Measurements from ENCODE around the gene ZNF223. TPM values are rescaled to one million over a fixed set of nuclear protein-coding genes. Genes with fewer than 3 reads are reported as not detected.

ZNF223 gene
- total and polyA plus RNA-seq, 7 donors = 0.19 to 2.3 (median 1.4) TPM

DNA sequence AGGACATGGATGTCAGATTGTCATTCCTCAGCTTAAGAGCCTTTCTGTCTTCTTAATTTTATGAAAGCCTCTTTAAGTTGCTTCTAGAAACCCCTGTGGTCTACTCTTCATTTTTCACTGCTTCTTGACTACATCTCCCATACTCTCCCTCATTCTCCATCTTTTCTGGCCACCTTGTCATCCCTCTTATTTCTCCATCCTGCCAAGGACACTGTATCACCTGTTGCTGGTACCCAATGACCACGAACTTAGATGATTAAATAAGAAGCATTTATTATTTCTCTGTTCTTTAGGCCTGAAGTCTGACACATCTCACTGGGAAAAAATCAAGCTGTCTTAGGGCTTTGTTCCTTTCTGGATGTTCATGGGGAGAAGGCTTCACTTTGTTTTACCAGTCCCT is 9.2 kb downstream of the ZNF223 start:
- no peak overlapping the region for H3K4me3 ChIP-seq
- WGBS, 3 donors = 89 to 100% (median 95%) methylated on average over 1 of the region's 1 CpG
- H3K27ac ChIP-seq = no peak overlapping the region
- H3K36me3 ChIP-seq (ENCODE audit: insufficient read depth in 1 of 2, low read depth in 1 of 2) = peaks cover 32 to 83% of the 10 kb centered on the region in 2 donors
- H3K4me1 ChIP-seq = no peaks in the 10 kb centered on the region
- TF ChIP-seq, protein P1, sequence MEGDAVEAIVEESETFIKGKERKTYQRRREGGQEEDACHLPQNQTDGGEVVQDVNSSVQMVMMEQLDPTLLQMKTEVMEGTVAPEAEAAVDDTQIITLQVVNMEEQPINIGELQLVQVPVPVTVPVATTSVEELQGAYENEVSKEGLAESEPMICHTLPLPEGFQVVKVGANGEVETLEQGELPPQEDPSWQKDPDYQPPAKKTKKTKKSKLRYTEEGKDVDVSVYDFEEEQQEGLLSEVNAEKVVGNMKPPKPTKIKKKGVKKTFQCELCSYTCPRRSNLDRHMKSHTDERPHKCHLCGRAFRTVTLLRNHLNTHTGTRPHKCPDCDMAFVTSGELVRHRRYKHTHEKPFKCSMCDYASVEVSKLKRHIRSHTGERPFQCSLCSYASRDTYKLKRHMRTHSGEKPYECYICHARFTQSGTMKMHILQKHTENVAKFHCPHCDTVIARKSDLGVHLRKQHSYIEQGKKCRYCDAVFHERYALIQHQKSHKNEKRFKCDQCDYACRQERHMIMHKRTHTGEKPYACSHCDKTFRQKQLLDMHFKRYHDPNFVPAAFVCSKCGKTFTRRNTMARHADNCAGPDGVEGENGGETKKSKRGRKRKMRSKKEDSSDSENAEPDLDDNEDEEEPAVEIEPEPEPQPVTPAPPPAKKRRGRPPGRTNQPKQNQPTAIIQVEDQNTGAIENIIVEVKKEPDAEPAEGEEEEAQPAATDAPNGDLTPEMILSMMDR (IDR thresholded peaks at IDR 0.05) = no peak
- intact Hi-C loops (cut with DNase I) = no loop called here
- peaks cover 46% of the 10 kb centered on the region for H3K9me3 ChIP-seq
- ATAC-seq (no peak), DNase-seq (no peak)
- no peaks in the 10 kb centered on the region for H3K27me3 ChIP-seq (ENCODE audit: insufficient read depth in 3 of 3, low read length in 2 of 3)

DNA sequence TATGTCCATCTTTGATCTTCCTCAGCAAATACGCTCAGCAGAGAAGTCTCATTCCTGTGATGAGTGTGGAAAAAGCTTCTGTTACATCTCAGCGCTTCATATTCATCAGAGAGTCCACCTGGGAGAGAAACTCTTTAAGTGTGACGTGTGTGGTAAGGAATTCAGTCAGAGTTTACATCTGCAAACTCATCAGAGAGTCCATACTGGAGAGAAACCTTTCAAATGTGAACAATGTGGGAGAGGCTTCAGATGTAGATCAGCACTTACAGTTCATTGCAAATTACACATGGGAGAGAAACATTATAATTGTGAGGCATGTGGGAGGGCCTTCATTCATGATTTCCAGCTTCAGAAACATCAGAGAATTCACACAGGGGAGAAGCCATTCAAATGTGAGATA is 14.5 kb downstream of the ZNF223 start:
- 67 to 85% (median 79%) methylated on average over 3 of the region's 3 CpGs for WGBS, 3 donors
- intact Hi-C loops (cut with DNase I) = no loop called here
- TF ChIP-seq, protein P1 (IDR thresholded peaks at IDR 0.05) = no peak
- Histone ChIP-seq H3K9me3 (peaks cover 89% of the 10 kb centered on the region), H3K27me3 (ENCODE audit: insufficient read depth in 3 of 3, low read length in 2 of 3) (no peaks in the 10 kb centered on the region), H3K4me1 (peaks cover 2% of the 10 kb centered on the region), H3K36me3 (ENCODE audit: insufficient read depth in 1 of 2, low read depth in 1 of 2) (peaks cover 31 to 68% of the 10 kb centered on the region in 2 donors), H3K27ac (no peak overlapping the region), H3K4me3 (no peak overlapping the region)
- ATAC-seq = no peak
- no peak for DNase-seq

DNA sequence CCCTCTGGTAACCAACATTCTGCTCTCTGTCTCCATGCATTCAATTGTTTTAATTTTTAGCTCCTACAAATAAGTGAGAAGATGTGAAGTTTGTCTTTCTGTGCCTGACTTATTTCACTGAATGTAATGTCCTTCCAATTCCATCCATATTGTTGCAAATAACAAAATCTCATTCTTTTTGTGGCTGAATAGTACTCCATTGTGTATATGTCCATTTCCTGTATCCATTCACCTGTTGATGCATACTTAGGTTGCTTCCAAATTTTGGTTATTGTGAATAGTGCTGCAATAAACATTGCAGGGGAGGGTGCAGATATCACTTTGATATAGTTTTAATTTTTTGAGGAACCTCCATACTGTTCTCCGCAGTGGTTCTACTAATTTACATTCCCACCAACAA is 17.6 kb downstream of the ZNF223 start:
- no peak for DNase-seq
- Histone ChIP-seq H3K27ac (no peak overlapping the region), H3K4me1 (peaks cover 10% of the 10 kb centered on the region), H3K36me3 (ENCODE audit: insufficient read depth in 1 of 2, low read depth in 1 of 2) (peaks cover 13 to 37% of the 10 kb centered on the region in 2 donors), H3K4me3 (no peak overlapping the region), H3K9me3 (peaks cover 73% of the 10 kb centered on the region), H3K27me3 (ENCODE audit: insufficient read depth in 3 of 3, low read length in 2 of 3) (no peaks in the 10 kb centered on the region)
- ATAC-seq = no peak
- TF ChIP-seq, protein P1 (IDR thresholded peaks at IDR 0.05) = no peak
- intact Hi-C loops (cut with DNase I) = no loop called here
- WGBS, 3 donors = 86 to 96% (median 89%) methylated on average over 1 of the region's 1 CpG

DNA sequence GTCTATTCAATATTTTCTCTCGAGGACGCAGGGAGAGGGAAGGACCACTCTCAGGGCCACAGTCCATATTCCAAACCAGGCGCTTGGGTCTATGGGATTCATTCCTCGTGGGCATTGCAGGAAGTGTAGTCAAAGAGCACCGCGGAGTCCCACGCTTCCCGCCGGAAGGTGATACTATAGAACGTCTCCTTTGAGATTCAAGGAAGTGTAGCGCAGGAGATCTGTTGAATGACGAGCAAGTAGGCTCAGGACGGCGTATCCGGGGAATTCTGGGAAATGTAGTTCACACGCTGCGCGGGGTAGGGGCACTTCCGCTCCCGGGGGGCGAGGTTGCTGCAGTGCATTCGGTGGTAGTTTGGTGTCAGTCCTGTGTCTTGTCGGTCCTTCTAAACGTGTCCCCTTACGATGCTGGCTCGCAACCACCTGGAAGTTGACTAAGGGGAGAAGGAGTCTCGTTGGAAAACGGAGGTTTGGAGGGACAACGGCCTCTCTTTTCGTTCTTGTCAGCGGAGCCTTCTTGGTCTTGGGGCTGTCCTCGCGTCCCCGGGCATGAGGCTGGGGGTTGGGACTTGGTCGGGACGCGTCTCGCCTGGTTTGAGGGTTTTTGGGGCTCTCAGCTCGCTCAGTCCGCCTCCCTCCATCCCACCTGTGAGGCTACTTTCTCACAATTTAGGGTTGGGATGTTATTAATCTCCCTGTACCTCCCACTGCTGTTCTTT is 20.1 kb downstream of the ZNF223 start, which contains the start of gene ZNF284:
TSS of gene ZNF284 (plus strand) at position 336 of the 719 bp plus-strand sequence. CDS start 4,231 bp downstream, outside the sequence.
- Histone ChIP-seq H3K4me1 (peaks cover 10% of the 10 kb centered on the region), H3K36me3 (ENCODE audit: insufficient read depth in 1 of 2, low read depth in 1 of 2) (peaks cover under 1 to 26% of the 10 kb centered on the region in 2 donors), H3K27ac (peak within 1 kb of the TSS; percentile 63), H3K27me3 (ENCODE audit: insufficient read depth in 3 of 3, low read length in 2 of 3) (no peaks in the 10 kb centered on the region), H3K9me3 (peaks cover 55% of the 10 kb centered on the region), H3K4me3 (peak within 1 kb of the TSS; percentile 85)
- peak; percentile 99 to 100 (median 100) for ATAC-seq
- DNase-seq = peak; percentile 85 to 91
- TF ChIP-seq, protein P1 (IDR thresholded peaks at IDR 0.05) = no peak
- WGBS, 3 donors = 1% methylated on average over 40 of the region's 40 CpGs
- intact Hi-C loops (cut with DNase I) = loop anchor here in 1 of 2 donors (2.0 kb wide), 1 partner anchor 23 kb away; the partner anchor contains the start of gene ZNF224

Measured in psoas muscle (tissue), 8 donors.